Immature natural killer cell (primary cell): ENCODE measurements around the gene PLA2G4D. TPM values are rescaled to one million over a fixed set of nuclear protein-coding genes. Genes with fewer than 3 reads are reported as not detected.

ENCODE experiments used
- polyA plus RNA-seq, 3 donors: library from polyadenylated mRNA; unstranded; fragments of 300-500 nt; fragmentation: Illumina TruSeq; gene quantifications; one replicate each; pipeline ENCODE4 v1.2.3, GENCODE V29; 2021

Gene PLA2G4D
- polyA plus RNA-seq, 3 donors from 2014 or later = not detected

Other genes starting within 250 kb of the PLA2G4D start
- under 1 TPM in 1 of 3 donors, not detected in 2; 0.06 TPM for gene SPTBN5, start 200.5 kb downstream of the PLA2G4D start, polyA plus RNA-seq
- 1 to 10 TPM; 5.3 to 7.3 (median 7.0) TPM for gene EHD4, start 122.0 kb downstream of the PLA2G4D start, polyA plus RNA-seq
- not detected for gene PLA2G4E, start 73.5 kb downstream of the PLA2G4D start, polyA plus RNA-seq
- gene PLA2G4F, start 62.1 kb upstream of the PLA2G4D start, polyA plus RNA-seq = not detected
- 10 to 100 TPM; 17.0 to 44.9 (median 18.3) TPM for gene VPS39, start 113.7 kb upstream of the PLA2G4D start, polyA plus RNA-seq
- gene GANC, start 178.6 kb upstream of the PLA2G4D start, polyA plus RNA-seq = 10 to 100 TPM in 1 of 3 donors, 1 to 10 TPM in 2; 4.0 to 13.0 (median 9.6) TPM
- 10 to 100 TPM; 55.5 to 93.8 (median 63.4) TPM for gene TMEM87A, start 178.9 kb upstream of the PLA2G4D start, polyA plus RNA-seq